ENCODE data around the gene CSH2.

CSH2 gene

DNA sequence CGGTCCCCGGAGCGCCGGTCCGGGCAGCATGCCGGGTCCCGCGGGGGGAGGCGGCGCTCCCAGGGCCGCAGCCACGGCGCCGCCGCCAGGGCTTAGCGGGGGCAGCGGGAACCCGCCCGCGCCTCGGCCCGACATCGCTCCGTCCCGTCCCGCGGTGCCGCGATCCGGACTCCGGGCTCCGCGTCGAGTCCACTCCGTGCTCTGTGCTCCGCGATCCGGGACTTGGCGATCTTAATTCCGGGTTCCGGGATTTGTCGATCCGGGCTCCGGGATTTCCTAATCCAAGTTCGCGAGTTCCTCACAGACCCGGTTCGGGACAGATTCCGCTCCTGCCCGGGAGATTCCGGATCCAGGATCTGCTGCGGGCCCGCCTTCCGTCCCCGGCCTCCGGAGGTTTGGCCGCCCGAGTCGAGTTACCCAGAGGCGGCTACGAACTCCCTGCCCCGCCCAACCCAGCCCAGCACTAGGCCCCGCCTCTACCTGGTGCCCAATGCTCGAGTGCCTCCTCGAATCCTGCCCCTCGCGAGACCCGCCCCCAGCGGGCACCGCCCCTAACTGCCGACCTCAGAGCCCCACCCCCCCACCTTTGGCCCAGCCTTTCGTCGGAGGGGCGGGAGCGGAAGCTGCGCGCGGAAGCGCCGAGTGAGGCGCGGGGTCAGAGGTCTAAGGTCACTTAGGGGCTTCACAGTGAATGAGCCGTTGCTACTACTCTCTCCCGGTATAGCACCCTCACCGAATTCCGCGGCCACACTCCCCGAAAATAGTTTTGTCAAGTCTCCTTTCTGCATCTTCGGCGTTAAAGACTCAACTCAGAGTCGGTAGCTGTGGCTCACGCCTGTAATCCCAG is 30.7 kb downstream of the CSH2 start, which contains the start of gene SMARCD2:
Gene SMARCD2, minus strand, starts transcription at position 146 of the 847 bp plus-strand sequence. Its CDS starts 11 bp downstream, at position 135.
- no peaks in the 10 kb centered on the region for H3K9me3 ChIP-seq (ENCODE audit: control insufficient read depth, low read length)
- H3K4me3 ChIP-seq (ENCODE audit: insufficient read depth, low read depth, low read length): peak within 1 kb of the TSS; percentile 80
- peaks cover 26% of the 10 kb centered on the region for H3K4me1 ChIP-seq (ENCODE audit: control insufficient read depth, insufficient read depth, low read length)
- peak within 1 kb of the TSS; percentile 45 for H3K27ac ChIP-seq (ENCODE audit: insufficient read depth, low read depth, low read length, poor library complexity, severe bottlenecking)
- WGBS, 2 experiments: 1 to 2% methylated on average over 92 of the region's 92 CpGs
- H3K36me3 ChIP-seq (ENCODE audit: control insufficient read depth, insufficient read depth, low read length): no peaks in the 10 kb centered on the region
- H3K27me3 ChIP-seq (ENCODE audit: control insufficient read depth, insufficient read depth, low read length, poor library complexity, severe bottlenecking): peaks cover 28% of the 10 kb centered on the region

DNA sequence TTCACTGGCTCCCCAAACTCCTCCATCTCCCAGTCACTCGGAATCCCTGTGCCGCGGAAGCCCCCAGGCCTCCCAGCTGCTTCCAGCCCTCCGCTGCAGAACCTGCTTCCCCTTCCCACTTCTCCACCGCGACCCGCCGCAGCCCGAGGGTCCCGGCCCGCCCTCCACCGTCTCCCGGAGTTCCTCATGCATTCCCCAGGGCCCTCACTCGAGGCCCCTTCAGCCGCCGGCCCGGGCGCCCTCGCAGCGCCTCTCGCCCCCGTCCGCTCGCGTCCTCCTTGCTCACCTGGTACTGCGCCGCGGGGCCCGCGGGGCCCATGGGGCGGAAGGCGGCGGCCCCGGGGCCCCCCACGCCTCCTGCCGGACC is 31.3 kb downstream of the CSH2 start:
- no peaks in the 10 kb centered on the region for H3K9me3 ChIP-seq (ENCODE audit: control insufficient read depth, low read length)
- peak overlapping the region; percentile 80 for H3K4me3 ChIP-seq (ENCODE audit: insufficient read depth, low read depth, low read length)
- WGBS, 2 experiments: 0 to 1% methylated on average over 36 of the region's 36 CpGs
- no peaks in the 10 kb centered on the region for H3K36me3 ChIP-seq (ENCODE audit: control insufficient read depth, insufficient read depth, low read length)
- H3K27me3 ChIP-seq (ENCODE audit: control insufficient read depth, insufficient read depth, low read length, poor library complexity, severe bottlenecking): peaks cover 25% of the 10 kb centered on the region
- peaks cover 26% of the 10 kb centered on the region for H3K4me1 ChIP-seq (ENCODE audit: control insufficient read depth, insufficient read depth, low read length)
- H3K27ac ChIP-seq (ENCODE audit: insufficient read depth, low read depth, low read length, poor library complexity, severe bottlenecking): peak overlapping the region; percentile 28

DNA sequence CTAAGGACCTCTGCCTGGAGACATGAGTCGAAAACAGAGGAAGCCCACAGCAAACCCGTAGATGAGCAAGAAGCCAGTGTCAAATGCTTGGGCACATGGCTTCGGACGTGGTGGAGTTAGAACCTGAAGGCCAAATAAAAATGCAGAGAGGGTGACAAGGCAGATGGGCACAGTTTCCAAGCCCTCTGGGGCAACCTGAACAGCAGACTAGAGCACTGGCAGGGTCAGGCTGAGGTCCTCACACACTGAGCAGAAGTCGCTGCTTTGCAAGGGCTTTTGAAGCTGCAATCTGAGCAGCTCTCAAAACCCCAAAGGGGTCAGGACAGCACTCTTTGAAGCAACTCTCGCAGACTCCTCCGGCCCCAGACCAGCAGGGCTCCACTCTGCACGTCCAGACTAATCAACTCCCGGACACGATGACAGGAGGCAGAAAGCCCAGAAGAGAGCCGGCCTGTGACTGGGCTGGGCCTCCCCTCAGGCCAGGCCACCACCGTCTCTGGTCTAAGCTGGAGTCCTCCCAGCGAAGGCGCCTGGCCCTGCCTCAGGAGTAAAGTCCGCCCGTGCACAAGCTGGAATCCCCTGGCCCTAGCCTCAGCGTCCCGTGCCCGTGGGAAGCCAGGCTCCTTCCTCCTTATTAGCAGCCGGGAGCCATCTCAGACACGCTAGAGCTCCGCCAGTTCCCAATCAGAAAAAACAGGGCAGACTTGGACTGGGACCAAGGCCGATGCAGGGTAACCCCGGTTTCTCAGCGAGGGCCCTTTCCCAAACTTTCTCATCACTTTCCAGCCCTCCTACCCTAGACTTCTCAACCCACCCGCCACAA is 31.9 kb downstream of the CSH2 start:
- no peaks in the 10 kb centered on the region for H3K9me3 ChIP-seq (ENCODE audit: control insufficient read depth, low read length)
- peak overlapping the region; percentile 80 for H3K4me3 ChIP-seq (ENCODE audit: insufficient read depth, low read depth, low read length)
- peaks cover 26% of the 10 kb centered on the region for H3K4me1 ChIP-seq (ENCODE audit: control insufficient read depth, insufficient read depth, low read length)
- WGBS, 2 experiments: 15% methylated on average over 26 of the region's 26 CpGs
- no peak overlapping the region for H3K27ac ChIP-seq (ENCODE audit: insufficient read depth, low read depth, low read length, poor library complexity, severe bottlenecking)
- H3K36me3 ChIP-seq (ENCODE audit: control insufficient read depth, insufficient read depth, low read length): no peaks in the 10 kb centered on the region
- H3K27me3 ChIP-seq (ENCODE audit: control insufficient read depth, insufficient read depth, low read length, poor library complexity, severe bottlenecking): peaks cover 21% of the 10 kb centered on the region

DNA sequence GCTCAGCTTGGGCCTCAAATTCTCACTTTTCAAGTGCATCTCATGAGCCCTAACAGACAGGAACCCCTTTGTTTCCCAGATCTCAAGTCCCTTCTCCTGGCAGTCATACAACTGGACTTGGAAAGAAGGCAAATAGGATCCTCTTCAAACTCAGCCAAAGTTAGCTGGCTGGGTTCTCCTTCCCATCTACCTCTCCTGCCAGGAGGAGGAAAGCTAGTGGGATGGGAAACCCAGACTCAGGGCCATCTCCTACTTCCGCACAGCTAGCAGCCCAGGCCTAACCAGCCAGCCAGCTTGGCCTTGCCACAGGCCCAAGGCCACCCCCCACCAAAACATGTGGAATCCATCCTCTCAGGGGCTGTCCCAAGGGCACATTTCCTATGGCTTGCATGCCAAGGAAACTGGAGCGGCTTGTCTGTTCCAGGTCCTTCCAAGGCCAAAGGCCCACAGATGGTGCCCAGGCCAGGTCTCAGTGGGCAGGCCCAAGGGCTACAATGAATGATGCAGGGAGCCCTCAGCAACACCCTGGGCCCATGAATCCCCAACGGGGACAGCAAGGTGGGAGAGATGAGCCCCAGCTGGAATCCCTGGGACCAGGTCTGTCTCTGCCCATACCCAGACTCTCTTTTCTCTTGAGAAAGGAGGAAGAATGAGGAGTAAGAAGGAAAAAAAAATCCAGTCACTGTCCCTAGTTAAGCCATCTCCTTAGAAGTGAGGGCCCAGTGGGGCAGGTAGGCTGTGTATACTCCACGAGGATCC is 32.7 kb downstream of the CSH2 start:
- Histone ChIP-seq H3K36me3 (ENCODE audit: control insufficient read depth, insufficient read depth, low read length) (peaks cover 1% of the 10 kb centered on the region), H3K9me3 (ENCODE audit: control insufficient read depth, low read length) (no peaks in the 10 kb centered on the region), H3K4me3 (ENCODE audit: insufficient read depth, low read depth, low read length) (peak overlapping the region; percentile 80), H3K27me3 (ENCODE audit: control insufficient read depth, insufficient read depth, low read length, poor library complexity, severe bottlenecking) (peaks cover 16% of the 10 kb centered on the region), H3K27ac (ENCODE audit: insufficient read depth, low read depth, low read length, poor library complexity, severe bottlenecking) (no peak overlapping the region), H3K4me1 (ENCODE audit: control insufficient read depth, insufficient read depth, low read length) (peaks cover 26% of the 10 kb centered on the region)
- 92% methylated on average over 4 of the region's 4 CpGs for WGBS, 2 experiments

DNA sequence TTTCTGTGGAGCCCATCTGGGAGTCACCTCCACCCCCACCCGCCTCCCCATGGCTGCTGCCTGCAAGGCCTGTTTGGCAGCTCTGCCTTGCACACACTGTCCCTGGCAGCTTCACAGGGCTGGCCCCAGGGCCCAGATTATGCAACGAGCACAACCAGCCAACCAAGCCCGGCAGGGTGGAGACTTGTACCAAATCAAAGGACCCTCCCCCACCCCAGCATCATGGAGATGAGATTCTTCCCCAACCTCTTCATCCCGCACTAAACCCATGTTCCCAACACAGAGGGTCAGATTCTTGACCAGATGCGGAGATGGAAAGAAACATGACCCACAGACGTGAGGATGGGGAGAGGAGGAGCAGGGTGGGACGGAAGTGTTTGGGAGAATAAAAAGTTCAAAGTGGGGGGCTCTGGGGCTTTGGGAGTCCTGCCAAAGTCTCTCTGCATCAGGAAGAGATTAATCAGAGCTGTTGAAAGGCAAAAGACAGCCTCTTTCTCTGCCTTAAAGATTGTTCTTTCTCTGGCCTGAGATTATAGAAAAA is 34.8 kb downstream of the CSH2 start:
- Histone ChIP-seq H3K27me3 (ENCODE audit: control insufficient read depth, insufficient read depth, low read length, poor library complexity, severe bottlenecking) (no peaks in the 10 kb centered on the region), H3K4me3 (ENCODE audit: insufficient read depth, low read depth, low read length) (no peak overlapping the region), H3K9me3 (ENCODE audit: control insufficient read depth, low read length) (no peaks in the 10 kb centered on the region), H3K4me1 (ENCODE audit: control insufficient read depth, insufficient read depth, low read length) (peaks cover 26% of the 10 kb centered on the region), H3K36me3 (ENCODE audit: control insufficient read depth, insufficient read depth, low read length) (peaks cover 12% of the 10 kb centered on the region), H3K27ac (ENCODE audit: insufficient read depth, low read depth, low read length, poor library complexity, severe bottlenecking) (peak overlapping the region; percentile 48)
- WGBS, 2 experiments: 67% methylated on average over 7 of the region's 7 CpGs

DNA sequence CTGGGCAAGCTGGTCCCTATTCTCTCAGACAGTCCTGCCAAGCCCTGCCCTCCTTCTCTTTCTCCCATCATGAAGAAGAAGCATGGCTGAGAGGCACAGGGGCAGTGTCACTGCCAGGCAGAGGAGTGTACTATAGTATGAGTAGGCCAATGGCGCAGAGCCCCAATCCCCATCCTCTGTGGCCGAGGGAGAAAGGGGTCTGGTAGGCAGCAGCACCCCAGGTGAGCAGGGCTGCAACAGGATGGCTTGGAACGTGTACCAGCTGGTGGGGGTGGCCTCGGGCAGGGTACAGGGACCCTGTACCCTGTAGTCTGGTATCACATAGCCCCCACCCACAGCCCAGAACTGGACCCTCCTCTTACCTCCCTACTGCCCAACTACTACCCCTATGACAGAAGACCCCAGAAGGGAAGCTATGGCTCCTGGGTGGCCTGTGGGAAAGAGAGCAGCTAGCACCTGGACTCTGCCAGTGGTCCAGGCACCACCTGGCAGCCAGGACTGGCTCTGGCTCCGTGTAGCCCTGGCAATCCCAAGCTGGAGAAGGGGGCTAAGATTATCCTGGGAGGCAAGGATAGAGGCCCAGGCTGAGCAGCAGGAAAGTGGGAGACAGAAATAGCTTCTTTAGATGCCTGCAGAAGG is 35.4 kb downstream of the CSH2 start:
- 89% methylated on average over 5 of the region's 5 CpGs for WGBS, 2 experiments
- Histone ChIP-seq H3K4me3 (ENCODE audit: insufficient read depth, low read depth, low read length) (no peak overlapping the region), H3K9me3 (ENCODE audit: control insufficient read depth, low read length) (no peaks in the 10 kb centered on the region), H3K4me1 (ENCODE audit: control insufficient read depth, insufficient read depth, low read length) (peaks cover 26% of the 10 kb centered on the region), H3K27me3 (ENCODE audit: control insufficient read depth, insufficient read depth, low read length, poor library complexity, severe bottlenecking) (no peaks in the 10 kb centered on the region), H3K27ac (ENCODE audit: insufficient read depth, low read depth, low read length, poor library complexity, severe bottlenecking) (no peak overlapping the region), H3K36me3 (ENCODE audit: control insufficient read depth, insufficient read depth, low read length) (peaks cover 18% of the 10 kb centered on the region)

DNA sequence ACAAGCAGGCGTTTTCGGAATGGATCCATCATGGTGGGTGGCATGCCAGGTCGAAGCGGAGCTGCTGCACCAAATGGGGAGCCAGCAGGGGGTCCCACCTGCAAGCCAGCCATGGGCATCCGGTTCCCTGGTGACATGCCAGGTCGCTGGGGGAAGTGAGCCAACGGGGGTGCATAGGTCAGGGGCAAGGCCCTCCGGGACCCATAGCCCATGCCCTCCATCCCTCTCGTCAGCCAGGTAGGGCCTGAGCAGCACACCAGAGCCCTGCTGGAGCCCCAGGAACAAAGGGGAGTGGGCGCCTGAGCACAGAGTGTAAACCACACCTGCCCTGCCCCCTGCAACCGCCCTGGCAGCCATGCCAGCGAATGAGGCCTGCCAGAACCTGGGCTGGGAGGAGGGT is 36.0 kb downstream of the CSH2 start:
- Histone ChIP-seq H3K36me3 (ENCODE audit: control insufficient read depth, insufficient read depth, low read length) (peaks cover 24% of the 10 kb centered on the region), H3K4me3 (ENCODE audit: insufficient read depth, low read depth, low read length) (no peak overlapping the region), H3K27me3 (ENCODE audit: control insufficient read depth, insufficient read depth, low read length, poor library complexity, severe bottlenecking) (no peaks in the 10 kb centered on the region), H3K27ac (ENCODE audit: insufficient read depth, low read depth, low read length, poor library complexity, severe bottlenecking) (no peak overlapping the region), H3K9me3 (ENCODE audit: control insufficient read depth, low read length) (no peaks in the 10 kb centered on the region), H3K4me1 (ENCODE audit: control insufficient read depth, insufficient read depth, low read length) (peaks cover 26% of the 10 kb centered on the region)
- 93 to 94% methylated on average over 12 of the region's 12 CpGs for WGBS, 2 experiments

DNA sequence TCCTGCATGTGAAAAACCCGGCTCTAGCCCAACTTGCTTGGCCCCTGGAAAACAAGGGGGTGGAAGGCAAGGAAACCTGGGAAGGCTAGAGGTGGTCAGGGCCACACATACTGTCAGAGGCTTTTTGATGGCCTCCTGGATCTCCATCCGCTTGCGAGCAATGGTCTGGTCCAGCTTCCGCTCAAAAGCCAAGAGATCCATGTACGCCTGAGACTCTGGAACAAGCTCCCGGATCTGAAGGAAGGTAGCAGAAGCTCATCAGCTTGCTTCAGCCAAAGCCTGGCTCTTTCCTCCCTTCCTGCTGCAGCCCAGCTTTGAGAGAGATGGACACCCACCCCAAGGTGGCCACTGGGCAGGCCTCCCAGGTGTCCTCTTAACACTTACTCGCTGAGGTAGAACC is 36.7 kb downstream of the CSH2 start:
- peaks cover 31% of the 10 kb centered on the region for H3K36me3 ChIP-seq (ENCODE audit: control insufficient read depth, insufficient read depth, low read length)
- no peaks in the 10 kb centered on the region for H3K27me3 ChIP-seq (ENCODE audit: control insufficient read depth, insufficient read depth, low read length, poor library complexity, severe bottlenecking)
- H3K4me1 ChIP-seq (ENCODE audit: control insufficient read depth, insufficient read depth, low read length): peaks cover 26% of the 10 kb centered on the region
- WGBS, 2 experiments: 94 to 96% methylated on average over 7 of the region's 7 CpGs
- H3K27ac ChIP-seq (ENCODE audit: insufficient read depth, low read depth, low read length, poor library complexity, severe bottlenecking): no peak overlapping the region
- H3K4me3 ChIP-seq (ENCODE audit: insufficient read depth, low read depth, low read length): no peak overlapping the region
- no peaks in the 10 kb centered on the region for H3K9me3 ChIP-seq (ENCODE audit: control insufficient read depth, low read length)

DNA sequence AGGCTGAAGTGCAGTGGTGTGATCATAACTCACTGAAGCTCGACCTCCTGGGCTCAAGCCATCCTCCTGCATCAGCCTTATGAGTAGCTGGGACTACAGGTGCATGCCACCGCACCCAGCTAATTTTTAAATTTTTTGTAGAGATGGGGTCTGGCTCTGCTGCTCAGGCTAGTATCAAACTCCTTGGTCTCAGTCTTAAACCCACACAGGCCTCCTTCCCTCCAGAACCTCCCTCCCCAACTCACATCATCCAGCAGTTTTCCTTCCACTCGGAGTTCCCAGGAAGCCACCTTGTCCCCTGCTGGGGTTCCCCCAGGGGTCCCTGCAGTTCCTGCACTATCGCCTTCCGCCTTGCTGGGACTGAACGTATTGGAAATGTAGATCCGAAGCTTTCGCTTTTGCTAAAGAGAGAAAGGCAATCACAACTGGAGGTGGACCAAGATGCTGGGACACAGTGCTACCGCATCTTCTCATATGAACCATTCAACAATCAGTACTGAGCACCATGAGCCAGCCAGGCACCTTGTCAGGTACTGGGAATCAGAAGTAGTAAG is 38.2 kb downstream of the CSH2 start:
- WGBS, 2 experiments: 88% methylated on average over 9 of the region's 9 CpGs
- no peak overlapping the region for H3K27ac ChIP-seq (ENCODE audit: insufficient read depth, low read depth, low read length, poor library complexity, severe bottlenecking)
- peaks cover 46% of the 10 kb centered on the region for H3K36me3 ChIP-seq (ENCODE audit: control insufficient read depth, insufficient read depth, low read length)
- no peaks in the 10 kb centered on the region for H3K9me3 ChIP-seq (ENCODE audit: control insufficient read depth, low read length)
- peaks cover 14% of the 10 kb centered on the region for H3K4me1 ChIP-seq (ENCODE audit: control insufficient read depth, insufficient read depth, low read length)
- no peak overlapping the region for H3K4me3 ChIP-seq (ENCODE audit: insufficient read depth, low read depth, low read length)
- no peaks in the 10 kb centered on the region for H3K27me3 ChIP-seq (ENCODE audit: control insufficient read depth, insufficient read depth, low read length, poor library complexity, severe bottlenecking)

All from ectodermal cell (in vitro differentiated cells).